ENCODE data around the gene CFAP45. TPM values are rescaled to one million over a fixed set of nuclear protein-coding genes. Genes with fewer than 3 reads are reported as not detected.

CFAP45 gene
- total and polyA plus RNA-seq, 2 experiments from 2014 or later, result not detected

DNA sequence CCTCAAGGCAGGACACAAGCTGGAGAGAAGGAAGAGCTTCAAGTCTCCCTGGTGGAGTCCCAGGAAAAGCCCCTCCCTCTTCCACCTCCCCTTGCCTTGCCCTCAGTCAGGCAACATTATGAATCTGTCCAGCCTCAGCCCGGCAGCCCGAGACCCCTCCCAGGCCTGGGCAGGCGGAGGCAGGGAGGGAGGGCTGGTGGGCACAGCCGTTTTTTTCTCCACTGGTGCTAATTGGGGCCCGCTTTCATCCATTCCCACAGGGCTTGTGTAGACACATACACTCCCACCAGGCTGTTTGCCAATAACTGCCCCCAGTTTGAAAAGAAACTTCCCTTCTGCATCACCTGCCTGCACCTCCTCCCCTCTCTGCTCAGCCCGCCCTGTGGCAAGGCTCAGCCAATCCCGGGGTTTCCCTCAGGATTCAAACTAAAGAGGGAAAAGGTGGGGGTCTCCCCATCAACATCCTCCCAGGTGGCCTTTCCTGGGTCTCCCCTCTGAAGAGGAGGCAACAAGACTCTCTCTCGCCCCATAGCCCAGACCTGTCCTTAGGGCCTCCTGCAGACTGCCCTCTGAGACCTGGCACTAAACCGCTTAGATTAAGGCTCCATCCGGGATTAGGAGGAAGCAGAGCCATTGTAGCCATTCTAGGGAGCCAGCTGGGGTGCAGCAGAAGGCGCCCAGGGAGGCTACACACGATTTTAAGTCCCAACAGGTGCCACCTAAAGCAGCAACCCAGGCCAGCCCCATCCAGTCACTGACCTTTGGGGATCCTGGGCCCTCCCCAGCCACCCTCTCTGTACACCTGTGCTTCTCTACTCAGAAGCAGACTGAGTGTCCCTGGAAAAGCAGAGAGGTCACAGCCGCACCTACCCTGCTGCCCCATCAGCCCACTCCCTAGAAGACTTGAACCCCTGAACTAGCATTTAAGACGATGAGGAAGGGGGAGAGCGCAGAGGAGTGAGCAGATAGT lies 41.9 kb upstream of the CFAP45 start:
- no peak for DNase-seq (ENCODE audit: low read depth in 1 of 2, low spot score in 1 of 2)
- Histone ChIP-seq H3K9me3 (ENCODE audit: low read depth) (no peaks in the 10 kb centered on the region), H3K27me3 (no peaks in the 10 kb centered on the region), H3K4me1 (ENCODE audit: low read depth) (peaks cover 4% of the 10 kb centered on the region), H3K4me3 (no peak overlapping the region), H3K27ac (no peak overlapping the region), H3K36me3 (no peaks in the 10 kb centered on the region)
- TF ChIP-seq, protein P1, sequence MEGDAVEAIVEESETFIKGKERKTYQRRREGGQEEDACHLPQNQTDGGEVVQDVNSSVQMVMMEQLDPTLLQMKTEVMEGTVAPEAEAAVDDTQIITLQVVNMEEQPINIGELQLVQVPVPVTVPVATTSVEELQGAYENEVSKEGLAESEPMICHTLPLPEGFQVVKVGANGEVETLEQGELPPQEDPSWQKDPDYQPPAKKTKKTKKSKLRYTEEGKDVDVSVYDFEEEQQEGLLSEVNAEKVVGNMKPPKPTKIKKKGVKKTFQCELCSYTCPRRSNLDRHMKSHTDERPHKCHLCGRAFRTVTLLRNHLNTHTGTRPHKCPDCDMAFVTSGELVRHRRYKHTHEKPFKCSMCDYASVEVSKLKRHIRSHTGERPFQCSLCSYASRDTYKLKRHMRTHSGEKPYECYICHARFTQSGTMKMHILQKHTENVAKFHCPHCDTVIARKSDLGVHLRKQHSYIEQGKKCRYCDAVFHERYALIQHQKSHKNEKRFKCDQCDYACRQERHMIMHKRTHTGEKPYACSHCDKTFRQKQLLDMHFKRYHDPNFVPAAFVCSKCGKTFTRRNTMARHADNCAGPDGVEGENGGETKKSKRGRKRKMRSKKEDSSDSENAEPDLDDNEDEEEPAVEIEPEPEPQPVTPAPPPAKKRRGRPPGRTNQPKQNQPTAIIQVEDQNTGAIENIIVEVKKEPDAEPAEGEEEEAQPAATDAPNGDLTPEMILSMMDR (IDR thresholded peaks at IDR 0.05; ENCODE audit: low read depth, low read length), result no peak

DNA sequence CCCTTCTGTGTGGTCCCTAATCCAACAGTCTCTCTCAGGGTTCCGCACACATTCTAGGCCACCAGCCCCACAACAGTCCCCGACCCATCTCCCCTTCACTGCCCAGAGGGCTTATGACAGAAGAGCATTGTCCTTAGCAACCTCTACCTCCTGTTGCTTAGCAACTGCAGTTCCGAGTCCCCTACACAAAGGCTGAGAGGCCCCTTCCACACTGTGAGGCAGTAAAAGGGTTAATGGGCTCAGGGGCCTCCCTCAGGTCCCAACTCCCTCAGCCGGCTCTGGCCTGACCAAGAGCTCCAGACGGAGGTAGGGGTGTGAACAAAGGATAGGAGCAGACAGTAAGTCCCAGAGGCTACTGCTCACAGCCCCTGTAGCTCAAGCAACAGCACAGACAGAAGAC lies 41.2 kb upstream of the CFAP45 start:
- no peaks in the 10 kb centered on the region for H3K9me3 ChIP-seq (ENCODE audit: low read depth)
- no peak overlapping the region for H3K4me3 ChIP-seq
- TF ChIP-seq, protein P1 (IDR thresholded peaks at IDR 0.05; ENCODE audit: low read depth, low read length), result no peak
- H3K27ac ChIP-seq, result no peak overlapping the region
- H3K4me1 ChIP-seq (ENCODE audit: low read depth), result peaks cover 6% of the 10 kb centered on the region
- no peak for DNase-seq (ENCODE audit: low read depth in 1 of 2, low spot score in 1 of 2)
- no peaks in the 10 kb centered on the region for H3K36me3 ChIP-seq
- no peaks in the 10 kb centered on the region for H3K27me3 ChIP-seq

DNA sequence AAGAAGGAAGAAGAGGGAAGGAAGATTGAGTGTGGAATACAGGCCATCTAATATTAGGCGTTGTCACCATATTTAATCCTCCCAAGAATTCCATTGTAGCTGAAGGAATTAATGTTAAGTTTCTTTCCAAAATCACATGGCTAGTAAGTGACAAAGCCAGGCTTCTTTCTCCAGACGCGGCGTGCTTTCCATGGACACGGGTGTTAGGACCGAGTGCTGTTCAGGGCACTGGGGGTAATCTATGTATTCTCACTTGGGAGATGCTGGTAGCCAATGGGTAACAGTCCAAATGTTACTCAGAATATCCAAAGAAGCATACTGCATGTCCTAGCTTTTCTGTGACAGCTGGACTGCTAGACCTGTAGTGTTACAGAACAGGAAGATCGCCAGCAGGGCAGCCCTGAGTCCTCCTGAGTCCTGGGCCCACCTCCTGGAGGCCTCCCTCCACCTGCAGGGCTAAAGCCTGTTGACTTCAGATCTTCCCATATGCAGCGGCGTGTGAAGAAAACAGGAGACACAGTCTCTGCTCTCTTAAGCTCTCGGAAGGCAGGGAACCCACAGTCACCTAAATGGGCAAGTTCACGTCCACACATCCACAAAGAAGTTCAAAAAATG lies 40.1 kb upstream of the CFAP45 start:
- TF ChIP-seq, protein P1 (IDR thresholded peaks at IDR 0.05; ENCODE audit: low read depth, low read length), result no peak
- no peaks in the 10 kb centered on the region for H3K36me3 ChIP-seq
- H3K27me3 ChIP-seq, result no peaks in the 10 kb centered on the region
- peaks cover 6% of the 10 kb centered on the region for H3K4me1 ChIP-seq (ENCODE audit: low read depth)
- no peak overlapping the region for H3K27ac ChIP-seq
- no peak overlapping the region for H3K4me3 ChIP-seq
- DNase-seq (ENCODE audit: low read depth in 1 of 2, low spot score in 1 of 2), result no peak
- H3K9me3 ChIP-seq (ENCODE audit: low read depth), result no peaks in the 10 kb centered on the region

DNA sequence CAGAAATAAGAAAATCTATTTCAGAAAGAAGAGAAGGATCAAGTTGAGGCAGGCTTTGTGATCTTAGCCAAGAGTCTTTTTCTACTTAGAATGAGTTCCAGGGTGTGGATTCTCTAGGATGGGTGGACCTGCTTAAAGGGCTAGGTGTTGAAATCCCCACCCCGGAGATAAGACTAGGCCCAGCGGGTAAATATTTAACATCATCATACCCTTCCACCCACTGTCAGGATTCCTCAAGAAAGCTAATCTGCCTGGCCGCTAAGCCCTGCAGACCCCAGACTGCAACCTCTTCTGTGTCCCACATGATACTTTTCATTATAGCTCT lies 39.7 kb upstream of the CFAP45 start:
- peaks cover 6% of the 10 kb centered on the region for H3K4me1 ChIP-seq (ENCODE audit: low read depth)
- H3K9me3 ChIP-seq (ENCODE audit: low read depth), result no peaks in the 10 kb centered on the region
- no peaks in the 10 kb centered on the region for H3K36me3 ChIP-seq
- H3K27ac ChIP-seq, result no peak overlapping the region
- TF ChIP-seq, protein P1 (IDR thresholded peaks at IDR 0.05; ENCODE audit: low read depth, low read length), result no peak
- no peak for DNase-seq (ENCODE audit: low read depth in 1 of 2, low spot score in 1 of 2)
- no peaks in the 10 kb centered on the region for H3K27me3 ChIP-seq
- no peak overlapping the region for H3K4me3 ChIP-seq

DNA sequence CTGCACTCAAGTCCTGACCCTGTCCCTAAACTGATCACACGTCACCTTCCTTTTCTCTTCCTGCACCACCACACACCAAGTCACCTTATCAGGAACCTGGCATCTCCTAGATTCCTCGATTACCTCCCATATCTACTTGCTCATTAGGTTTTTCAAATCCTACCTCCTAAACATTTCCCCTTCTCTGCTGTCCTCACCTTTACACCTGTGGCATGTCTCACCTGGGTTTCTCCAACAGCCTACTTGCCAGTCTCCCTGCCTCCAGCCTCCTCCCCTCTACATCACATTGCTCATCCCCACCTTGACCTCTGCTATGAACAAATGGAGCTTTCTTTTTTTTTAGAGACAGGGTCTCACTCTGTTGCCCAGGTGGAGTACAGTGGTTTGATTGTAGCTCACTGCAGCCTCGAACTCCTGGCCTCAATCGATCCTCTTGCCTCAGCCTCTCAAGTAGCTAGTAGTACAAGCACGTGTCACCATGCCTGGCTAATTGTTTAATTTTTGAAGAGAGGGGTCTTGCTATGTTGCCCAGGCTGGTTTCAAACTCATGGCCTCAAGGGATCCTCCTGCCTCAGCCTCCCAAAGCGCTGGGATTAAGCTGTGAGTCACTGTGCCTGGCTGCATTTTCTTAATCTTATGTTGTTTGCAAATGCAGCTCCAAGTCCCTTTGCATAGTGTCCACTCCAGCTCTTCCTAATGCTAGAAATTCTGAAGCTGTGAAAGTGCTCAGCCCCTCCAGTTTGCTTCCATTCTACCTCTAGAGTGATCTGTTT lies 39.1 kb upstream of the CFAP45 start:
- no peaks in the 10 kb centered on the region for H3K9me3 ChIP-seq (ENCODE audit: low read depth)
- H3K4me1 ChIP-seq (ENCODE audit: low read depth), result peaks cover 6% of the 10 kb centered on the region
- TF ChIP-seq, protein P1 (IDR thresholded peaks at IDR 0.05; ENCODE audit: low read depth, low read length), result no peak
- no peaks in the 10 kb centered on the region for H3K27me3 ChIP-seq
- H3K4me3 ChIP-seq, result no peak overlapping the region
- H3K36me3 ChIP-seq, result no peaks in the 10 kb centered on the region
- no peak for DNase-seq (ENCODE audit: low read depth in 1 of 2, low spot score in 1 of 2)
- H3K27ac ChIP-seq, result no peak overlapping the region
